Smooth muscle cell (in vitro differentiated cells): ENCODE data around the gene OPCML. TPM values are rescaled to one million over a fixed set of nuclear protein-coding genes. Genes with fewer than 3 reads are reported as not detected.

Experiments
- DNase-seq: peaks from one replicate; lab custom pipeline; 2025; ENCODE audit not compliant: unreplicated experiment; lab: John Stamatoyannopoulos, UW
- H2AFZ ChIP-seq: fragments of 200-600 bp; sonication (generic); 2 replicates; pipeline ENCODE4 v1.6.0; 2016; ENCODE audit warnings: antibody characterized with exemption, low read depth, mild to moderate bottlenecking
- H3F3A ChIP-seq: fragments of 200-600 bp; sonication (generic); 2 replicates; pipeline ENCODE4 v1.6.0; 2017; ENCODE audit warnings: antibody characterized with exemption, low read depth
- H3K27ac ChIP-seq: fragments of 200-600 bp; sonication (generic); 2 replicates; pipeline ENCODE4 v1.5.1; 2016; ENCODE audit warnings: low read depth, mild to moderate bottlenecking
- H3K27me3 ChIP-seq: fragments of 200-600 bp; sonication (generic); 2 replicates; pipeline ENCODE4 v1.6.1; 2016; ENCODE audit warnings: low read depth, mild to moderate bottlenecking
- H3K36me3 ChIP-seq: fragments of 200-600 bp; sonication (generic); 2 replicates; pipeline ENCODE4 v1.5.1; 2016; ENCODE audit warnings: low read depth
- H3K4me1 ChIP-seq: fragments of 200-600 bp; sonication (generic); 2 replicates; pipeline ENCODE4 v1.5.1; 2016; ENCODE audit warnings: low read depth
- H3K4me2 ChIP-seq: fragments of 200-600 bp; sonication (generic); 2 replicates; pipeline ENCODE4 v1.6.0; 2016; ENCODE audit warnings: mild to moderate bottlenecking
- H3K4me3 ChIP-seq: fragments of 200-600 bp; sonication (generic); 2 replicates; pipeline ENCODE4 v1.5.1; 2016; ENCODE audit warnings: mild to moderate bottlenecking
- H3K79me2 ChIP-seq: fragments of 200-600 bp; sonication (generic); 2 replicates; pipeline ENCODE4 v1.6.0; 2016; ENCODE audit warnings: low read depth, mild to moderate bottlenecking
- H3K9ac ChIP-seq: fragments of 200-600 bp; sonication (generic); 2 replicates; pipeline ENCODE4 v1.6.0; 2016; ENCODE audit warnings: low read depth
- H3K9me3 ChIP-seq: fragments of 200-600 bp; sonication (generic); replicated peaks from 2 replicates; pipeline ENCODE4 v1.5.1; 2016; ENCODE audit warnings: low read depth
- H4K20me1 ChIP-seq: fragments of 200-600 bp; sonication (generic); 2 replicates; pipeline ENCODE4 v1.6.0; 2016; ENCODE audit warnings: low read depth
- WGBS: methylation state at CpG from one replicate; pipeline ENCODE4 v1.1.7; 2016; ENCODE audit warnings: low lambda C conversion rate; 5-methylcytosine and 5-hydroxymethylcytosine counted together
- polyA plus RNA-seq: library from polyadenylated mRNA; unstranded; fragments of >200 nt; fragmentation: Nextera tagmentation; extraction: Ambion mirVana; gene quantifications from 2 replicates; pipeline ENCODE4 v1.2.1, GENCODE V29; 2016
- total RNA-seq: library from RNA; depleted of rRNA; stranded (reverse); fragments of >200 nt; gene quantifications from 2 replicates; pipeline ENCODE4 v1.2.3, GENCODE V29; 2014
- TF ChIP-seq, protein P1 (sequence below): fragments of 200-600 bp; sonication (generic); IDR thresholded peaks from 2 replicates; pipeline ENCODE4 v1.5.1; 2017; ENCODE audit warnings: borderline replicate concordance, mild to moderate bottlenecking, antibody characterized with exemption; ENCODE audit not compliant: insufficient read depth, poor library complexity, severe bottlenecking

OPCML gene
- total and polyA plus RNA-seq, 2 experiments from 2014 or later: 0.42 to 0.58 TPM

DNA sequence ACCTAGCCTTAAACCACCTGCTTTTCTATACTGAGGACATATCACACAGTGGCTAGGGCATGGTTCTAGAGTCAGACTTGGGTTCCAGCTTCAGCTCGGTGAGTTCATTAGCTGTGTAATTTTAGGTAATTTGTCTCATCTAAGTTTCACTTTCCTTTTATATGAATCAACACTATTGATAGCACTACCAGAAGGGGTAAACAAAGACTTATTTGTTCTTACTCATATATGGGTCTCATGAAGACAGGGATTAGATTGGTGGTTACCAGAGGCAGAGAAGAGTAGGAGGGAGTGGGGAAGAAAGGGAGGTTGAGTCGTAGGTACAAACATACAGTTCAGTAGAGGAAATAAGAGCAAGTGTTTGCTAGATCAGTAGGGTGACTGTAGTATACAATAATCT lies 924.7 kb downstream of the OPCML start:
- Histone ChIP-seq H3K27ac (no peak overlapping the region), H3K4me2 (peak overlapping the region; percentile 30), H3K4me1 (no peaks in the 10 kb centered on the region), H3K27me3 (no peaks in the 10 kb centered on the region), H3K36me3 (no peaks in the 10 kb centered on the region), H3K4me3 (no peak overlapping the region), H3F3A (no peaks in the 10 kb centered on the region), H2AFZ (no peak overlapping the region), H4K20me1 (no peaks in the 10 kb centered on the region), H3K79me2 (no peaks in the 10 kb centered on the region), H3K9me3 (no peaks in the 10 kb centered on the region), H3K9ac (no peak overlapping the region)
- TF ChIP-seq, protein P1, sequence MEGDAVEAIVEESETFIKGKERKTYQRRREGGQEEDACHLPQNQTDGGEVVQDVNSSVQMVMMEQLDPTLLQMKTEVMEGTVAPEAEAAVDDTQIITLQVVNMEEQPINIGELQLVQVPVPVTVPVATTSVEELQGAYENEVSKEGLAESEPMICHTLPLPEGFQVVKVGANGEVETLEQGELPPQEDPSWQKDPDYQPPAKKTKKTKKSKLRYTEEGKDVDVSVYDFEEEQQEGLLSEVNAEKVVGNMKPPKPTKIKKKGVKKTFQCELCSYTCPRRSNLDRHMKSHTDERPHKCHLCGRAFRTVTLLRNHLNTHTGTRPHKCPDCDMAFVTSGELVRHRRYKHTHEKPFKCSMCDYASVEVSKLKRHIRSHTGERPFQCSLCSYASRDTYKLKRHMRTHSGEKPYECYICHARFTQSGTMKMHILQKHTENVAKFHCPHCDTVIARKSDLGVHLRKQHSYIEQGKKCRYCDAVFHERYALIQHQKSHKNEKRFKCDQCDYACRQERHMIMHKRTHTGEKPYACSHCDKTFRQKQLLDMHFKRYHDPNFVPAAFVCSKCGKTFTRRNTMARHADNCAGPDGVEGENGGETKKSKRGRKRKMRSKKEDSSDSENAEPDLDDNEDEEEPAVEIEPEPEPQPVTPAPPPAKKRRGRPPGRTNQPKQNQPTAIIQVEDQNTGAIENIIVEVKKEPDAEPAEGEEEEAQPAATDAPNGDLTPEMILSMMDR: no peak
- WGBS: 67% methylated on average over 2 of the region's 2 CpGs
- no peak for DNase-seq

DNA sequence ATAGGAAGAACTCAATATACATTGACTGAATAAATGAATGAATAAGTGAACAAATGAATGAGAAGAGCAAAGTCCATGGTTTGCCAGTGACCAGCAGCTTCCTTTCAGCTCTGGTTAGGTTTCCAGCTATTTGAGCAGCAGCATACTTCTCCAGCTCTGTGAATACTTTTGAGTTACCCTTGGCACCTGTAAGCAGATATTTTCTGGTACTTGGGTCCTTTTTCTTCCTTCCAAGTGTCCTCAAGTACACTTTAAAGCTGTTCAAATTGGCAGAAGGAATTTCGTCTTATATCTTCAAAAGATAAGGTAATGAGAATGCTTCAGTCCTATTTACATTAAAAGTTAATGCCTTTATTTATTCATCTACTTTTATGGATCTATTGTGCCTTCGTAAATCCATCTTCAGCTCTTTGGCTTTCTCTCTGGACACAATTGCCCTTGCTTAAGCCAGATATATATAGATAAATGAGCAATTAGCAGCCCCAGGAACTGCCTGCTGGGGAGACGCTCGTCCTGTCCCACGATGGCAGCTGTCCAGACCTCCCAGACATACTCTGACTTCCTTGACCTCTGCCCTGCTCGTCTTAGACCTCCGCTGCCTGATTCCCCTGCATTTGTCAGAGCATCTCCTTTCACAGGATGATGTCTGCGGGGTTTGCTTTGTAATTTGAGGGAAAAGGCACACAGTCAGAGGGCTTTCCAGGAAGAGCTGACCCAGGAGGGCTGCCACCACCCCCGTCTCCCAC lies 926.3 kb downstream of the OPCML start:
- no peak overlapping the region for H3K4me2 ChIP-seq
- no peak overlapping the region for H3K4me3 ChIP-seq
- 35% methylated on average over 9 of the region's 9 CpGs for WGBS
- TF ChIP-seq, protein P1: no peak
- no peaks in the 10 kb centered on the region for H4K20me1 ChIP-seq
- DNase-seq: no peak
- no peaks in the 10 kb centered on the region for H3K79me2 ChIP-seq
- H3K36me3 ChIP-seq: no peaks in the 10 kb centered on the region
- H3F3A ChIP-seq: no peaks in the 10 kb centered on the region
- H2AFZ ChIP-seq: no peak overlapping the region
- H3K9ac ChIP-seq: no peak overlapping the region
- no peaks in the 10 kb centered on the region for H3K4me1 ChIP-seq
- H3K27me3 ChIP-seq: no peaks in the 10 kb centered on the region
- H3K27ac ChIP-seq: no peak overlapping the region
- no peaks in the 10 kb centered on the region for H3K9me3 ChIP-seq

DNA sequence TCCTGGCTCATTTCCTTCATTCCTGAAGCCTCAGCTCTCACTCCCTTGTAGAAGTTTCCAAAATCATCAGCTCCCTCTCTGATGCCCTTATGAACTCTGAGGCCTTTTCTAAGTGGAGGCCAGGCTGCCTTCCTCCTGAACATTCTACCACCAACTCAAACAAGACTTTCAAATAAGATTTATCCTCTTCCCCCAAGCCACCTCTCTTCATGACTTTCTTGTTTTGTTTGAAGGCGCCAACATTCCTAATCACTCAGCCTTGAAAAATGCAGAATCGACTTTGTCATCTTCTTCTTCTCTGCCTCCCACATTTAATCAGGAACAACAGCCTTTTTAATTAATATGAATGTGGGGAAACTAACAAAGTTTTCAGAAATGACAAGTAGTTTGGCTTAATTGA lies 927.9 kb downstream of the OPCML start:
- Histone ChIP-seq H3K79me2 (no peaks in the 10 kb centered on the region), H4K20me1 (no peaks in the 10 kb centered on the region), H3K4me1 (no peaks in the 10 kb centered on the region), H3F3A (no peaks in the 10 kb centered on the region), H3K27ac (no peak overlapping the region), H2AFZ (no peak overlapping the region), H3K4me3 (no peak overlapping the region), H3K27me3 (no peaks in the 10 kb centered on the region), H3K36me3 (no peaks in the 10 kb centered on the region), H3K4me2 (no peak overlapping the region), H3K9me3 (no peaks in the 10 kb centered on the region), H3K9ac (no peak overlapping the region)
- TF ChIP-seq, protein P1: no peak
- WGBS: 73% methylated on average over 2 of the region's 2 CpGs
- no peak for DNase-seq

DNA sequence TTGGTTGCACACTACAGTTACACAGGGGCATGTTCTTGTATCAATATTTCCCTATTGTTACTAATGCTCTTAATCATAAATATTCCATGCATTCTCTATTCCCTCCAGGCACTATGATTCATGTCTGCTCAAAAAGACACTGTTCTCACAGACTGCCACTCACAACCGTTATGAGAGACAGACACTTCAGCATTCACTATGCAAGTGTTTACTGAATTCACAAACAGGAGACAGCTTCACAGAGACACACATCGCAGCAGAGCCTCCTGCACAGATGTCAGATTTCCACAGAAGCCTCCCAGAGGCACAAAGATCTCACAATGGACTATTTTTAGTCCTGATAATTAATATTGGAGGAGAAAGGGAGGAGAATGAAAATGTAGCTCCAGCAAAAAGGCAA lies 930.4 kb downstream of the OPCML start:
- Histone ChIP-seq H3K4me1 (no peaks in the 10 kb centered on the region), H3F3A (no peaks in the 10 kb centered on the region), H3K36me3 (no peaks in the 10 kb centered on the region), H3K79me2 (no peaks in the 10 kb centered on the region), H3K9me3 (no peaks in the 10 kb centered on the region), H2AFZ (no peak overlapping the region), H3K4me2 (no peak overlapping the region), H3K4me3 (no peak overlapping the region), H3K9ac (no peak overlapping the region), H3K27me3 (peaks cover 8% of the 10 kb centered on the region), H3K27ac (no peak overlapping the region), H4K20me1 (no peaks in the 10 kb centered on the region)
- WGBS: 73% methylated on average over 2 of the region's 2 CpGs
- TF ChIP-seq, protein P1: no peak
- DNase-seq: no peak
